Activated CD8-positive, alpha-beta memory T cell treated with anti-CD3 and anti-CD28 coated beads for 24 hours (primary cell): ENCODE data around the gene CTCFL.
"Not testable (repeated sequence)": the region's sequence is repeated elsewhere in the genome, so short reads cannot be mapped to it uniquely, and the experiment has no call there.

Source experiments
- DNase-seq: peaks from one replicate; pipeline ENCODE4 v3.0.0-alpha.2; 2020

Gene CTCFL

GRCh38 chr20:57480444-57481160 is 44.3 kb downstream of the CTCFL start:
- peak; percentile 67 for DNase-seq

GRCh38 chr20:57479196-57479595 is 45.7 kb downstream of the CTCFL start:
- no peak for DNase-seq

- no peak for DNase-seq
These were observed 46.8 kb downstream of the CTCFL start for GRCh38 chr20:57478176-57478575.

GRCh38 chr20:57476641-57477461 is 48.1 kb downstream of the CTCFL start:
- DNase-seq, result no peak

- DNase-seq, result no peak
These were observed 48.8 kb downstream of the CTCFL start for GRCh38 chr20:57476084-57476526.

- no peak for DNase-seq
These were observed 49.4 kb downstream of the CTCFL start for GRCh38 chr20:57475388-57476083.

GRCh38 chr20:57474816-57475215 is 50.1 kb downstream of the CTCFL start:
- DNase-seq, result no peak

- no peak for DNase-seq
These were observed 50.7 kb downstream of the CTCFL start for GRCh38 chr20:57474205-57474604.

GRCh38 chr20:57473246-57474048 is 51.5 kb downstream of the CTCFL start:
- DNase-seq, result peak; percentile 65

GRCh38 chr20:57472474-57472873 is 52.5 kb downstream of the CTCFL start:
- not testable (repeated sequence) for DNase-seq

- DNase-seq, result no peak
These were observed 53.2 kb downstream of the CTCFL start for GRCh38 chr20:57471496-57472372.

GRCh38 chr20:57470666-57471495 is 54.1 kb downstream of the CTCFL start:
- DNase-seq, result no peak

- DNase-seq, result no peak
These were observed 54.8 kb downstream of the CTCFL start for GRCh38 chr20:57470212-57470522.

- DNase-seq, result no peak
These were observed 55.3 kb downstream of the CTCFL start for GRCh38 chr20:57469418-57470211.

GRCh38 chr20:57468523-57469417 is 56.2 kb downstream of the CTCFL start:
- no peak for DNase-seq

- DNase-seq, result no peak
These were observed 57.2 kb downstream of the CTCFL start for GRCh38 chr20:57467742-57468141.

GRCh38 chr20:57465943-57466342 is 59.0 kb downstream of the CTCFL start:
- DNase-seq, result no peak

- DNase-seq, result no peak
These were observed 59.5 kb downstream of the CTCFL start for GRCh38 chr20:57465486-57465885.

GRCh38 chr20:57464642-57465211 is 60.2 kb downstream of the CTCFL start:
- no peak for DNase-seq
